A549 (cell line): ENCODE data around the gene ITGA7.

Experiments used
- CHD4 ChIP-seq: fragments of 200-600 bp; sonication (generic); IDR thresholded peaks from 2 replicates; pipeline ENCODE4 v1.6.1; 2016; ENCODE audit warnings: antibody characterized with exemption, mild to moderate bottlenecking, borderline replicate concordance
- CTCF ChIP-seq: fragments of >200 bp; sonication (Bioruptor Twin); formaldehyde crosslinking; IDR thresholded peaks from 3 replicates; pipeline ENCODE4 v1.5.1; 2016
- EP300 ChIP-seq, 2 experiments: fragments of >200 bp; sonication (Bioruptor Twin); formaldehyde crosslinking; IDR thresholded peaks; 2 replicates in 1 of 2; 3 replicates in 1 of 2; pipeline ENCODE4 v1.6.1; 2016 to 2017
- HOXA7 ChIP-seq: fragments of 250-450 bp; sonication (Bioruptor Pico); IDR thresholded peaks from 2 replicates; pipeline ENCODE4 v1.5.0; 2020; ENCODE audit warnings: mild to moderate bottlenecking, moderate library complexity
- SREBF2 ChIP-seq: fragments of 450-650 bp; IDR thresholded peaks from 2 replicates; pipeline ENCODE4 v1.6.1; 2014; ENCODE audit warnings: mild to moderate bottlenecking, moderate library complexity

GRCh38 chr12:55715833-55716581 is 8.3 kb upstream of the ITGA7 start, which contains the start of gene BLOC1S1:
- TF ChIP-seq EP300 (IDR thresholded peaks at IDR 0.05), result no peak
- TF ChIP-seq CTCF, result no peak
- TF ChIP-seq HOXA7 (CRISPR knock-in tag), result no peak
- TF ChIP-seq CHD4, result no peak
- no peak for TF ChIP-seq SREBF2
